K562 (cell line): Measurements from ENCODE around the gene KIF1A. TPM values are rescaled to one million over a fixed set of nuclear protein-coding genes. Genes with fewer than 3 reads are reported as not detected.

Experiments
- ATAC-seq: fragments of 200-7000 bp; cut with Tn5 transposase; 3 replicates; pipeline ENCODE4 v1.9.1; 2020; ENCODE audit warnings: moderate library complexity
- BruUV-seq: library from RNA; stranded (reverse); fragments of 400-500 nt; replicated peaks from 2 replicates; lab custom pipeline; 2021; lab: Mats Ljungman, UMichigan
- CTCF ChIA-PET: fragments of 300-600 bp; formaldehyde crosslinking; extraction: SDS; loops from one replicate; lab custom pipeline; 2021; ENCODE audit warnings: low intra/inter-chr PET ratio; lab: Yijun Ruan, JAX
- POLR2A ChIA-PET: fragments of 300-600, 350-650 bp; sonication (Branson Sonifier 250); formaldehyde crosslinking; extraction: SDS; loops from one replicate; lab custom pipeline; 2021; ENCODE audit warnings: antibody characterized with exemption, inconsistent platforms; lab: Yijun Ruan, JAX
- DNase-seq, 4 experiments: peaks; one replicate each; pipeline versions ENCODE4 v3.0.0 to v3.0.0-alpha.2; 2011 to 2018; ENCODE audit warnings: low spot score in 3 of 4, mixed read lengths in 3 of 4; ENCODE audit errors: extremely low read depth in 1 of 4
- FAIRE-seq: peaks from 2 replicates; lab custom pipeline; 2011; peaks lifted over from hg19 to GRCh38; lab: Jason Lieb, UNC
- H2AFZ ChIP-seq: 2 replicates; pipeline ENCODE4 v1.6.0; 2011; ENCODE audit warnings: low read depth, low read length, control low read depth, inconsistent platforms
- H3K27ac ChIP-seq: fragments of 200-600 bp; 3 replicates; pipeline ENCODE4 v1.8.0; 2011; ENCODE audit warnings: low read depth, mild to moderate bottlenecking, control low read depth, inconsistent platforms, low read length, moderate library complexity, mixed read lengths; ENCODE audit errors: extremely low read depth
- H3K27me3 ChIP-seq, 2 experiments: fragments of 300-600 bp in 1 of 2; 2 replicates in 1 of 2; 3 replicates in 1 of 2; pipeline versions ENCODE4 v1.6.0 to v1.8.0; 2011; ENCODE audit warnings: inconsistent platforms in 2 of 2, low read length in 2 of 2, mild to moderate bottlenecking in 1 of 2, mixed read lengths in 1 of 2, moderate library complexity in 1 of 2; ENCODE audit not compliant: control insufficient read depth in 2 of 2, insufficient read depth in 2 of 2
- H3K36me3 ChIP-seq: fragments of 300-600 bp; 3 replicates; pipeline ENCODE4 v1.8.0; 2011; ENCODE audit warnings: mild to moderate bottlenecking, low read length, inconsistent platforms; ENCODE audit not compliant: control insufficient read depth, insufficient read depth
- H3K4me1 ChIP-seq, 2 experiments: fragments of 200-600 bp in 1 of 2; replicated peaks in 1 of 2; 2 replicates in 1 of 2; 3 replicates in 1 of 2; pipeline versions ENCODE4 v1.5.1 to v1.8.0; 2011; ENCODE audit warnings: inconsistent platforms in 2 of 2, low read length in 2 of 2, mild to moderate bottlenecking in 1 of 2, mixed read lengths in 1 of 2, moderate library complexity in 1 of 2; ENCODE audit not compliant: control insufficient read depth in 2 of 2, insufficient read depth in 2 of 2
- H3K4me2 ChIP-seq: 2 replicates; pipeline ENCODE4 v1.6.1; 2011; ENCODE audit warnings: low read length, control low read depth, inconsistent platforms, mixed read lengths; ENCODE audit not compliant: insufficient read depth
- H3K4me3 ChIP-seq: fragments of 200-600 bp; sonication (generic), shearing (Covaris generic); 2 replicates; pipeline ENCODE4 v1.5.1; 2016; ENCODE audit warnings: control low read depth, inconsistent platforms
- H3K79me2 ChIP-seq: fragments of 200-600 bp; 3 replicates; pipeline ENCODE4 v1.8.0; 2011; ENCODE audit warnings: low read length, inconsistent platforms; ENCODE audit not compliant: control insufficient read depth, insufficient read depth
- H3K9ac ChIP-seq, 2 experiments: 2 replicates each; pipeline versions ENCODE4 v1.6.0 to v1.6.1; 2011; ENCODE audit warnings: low read depth in 2 of 2, low read length in 2 of 2, control low read depth in 1 of 2, inconsistent platforms in 1 of 2, mild to moderate bottlenecking in 1 of 2, mixed read lengths in 1 of 2; ENCODE audit not compliant: insufficient read depth in 1 of 2
- H3K9me1 ChIP-seq: one replicate; pipeline ENCODE4 v1.6.0; 2011; ENCODE audit warnings: inconsistent platforms, mild to moderate bottlenecking, low read length, moderate library complexity; ENCODE audit not compliant: control insufficient read depth, insufficient read depth
- H3K9me3 ChIP-seq: replicated peaks from 2 replicates; pipeline ENCODE4 v1.5.1; 2011; ENCODE audit warnings: low read depth, low read length, inconsistent platforms; ENCODE audit not compliant: control insufficient read depth, insufficient read depth
- H4K20me1 ChIP-seq: replicated peaks from 2 replicates; pipeline ENCODE4 v1.6.1; 2011; ENCODE audit warnings: low read length, inconsistent platforms, mixed read lengths; ENCODE audit not compliant: control insufficient read depth, insufficient read depth
- ASH1L ChIP-seq: fragments of 450-650 bp; IDR thresholded peaks from 2 replicates; pipeline ENCODE4 v1.6.1; 2018; ENCODE audit warnings: borderline replicate concordance, mild to moderate bottlenecking, low read depth; ENCODE audit not compliant: partially characterized antibody
- CTBP1 ChIP-seq: fragments of 450-650 bp; IDR thresholded peaks from 2 replicates; pipeline ENCODE4 v1.6.1; 2016; ENCODE audit warnings: borderline replicate concordance
- FOXP1 ChIP-seq: sonication (generic); formaldehyde crosslinking; IDR thresholded peaks from 2 replicates; pipeline ENCODE4 v1.8.0; 2022; ENCODE audit warnings: mild to moderate bottlenecking, missing genetic modification reagents
- MBD2 ChIP-seq: sonication (generic); IDR thresholded peaks from 2 replicates; pipeline ENCODE4 v1.6.1; 2016; ENCODE audit warnings: low read depth, borderline replicate concordance
- NFYB ChIP-seq: IDR thresholded peaks from 2 replicates; pipeline ENCODE4 v1.6.1; 2011; ENCODE audit warnings: mild to moderate bottlenecking, moderate library complexity; ENCODE audit not compliant: insufficient read length; ENCODE audit errors: extremely low read depth
- POU5F1 ChIP-seq: fragments of 150-350 bp; IDR thresholded peaks from 2 replicates; pipeline ENCODE4 v1.6.1; 2014; ENCODE audit warnings: borderline replicate concordance, low read length, low read depth, mild to moderate bottlenecking; ENCODE audit not compliant: partially characterized antibody
- SNRNP70 ChIP-seq: fragments of 200-400 bp; formaldehyde crosslinking; optimal IDR thresholded peaks from 2 replicates; pipeline ENCODE3; 2017; ENCODE audit warnings: low read depth, low read length
- SRF ChIP-seq, 2 experiments: fragments of 250-450, 450-650 bp in 1 of 2; sonication (Bioruptor Pico) in 1 of 2; sonication (generic) in 1 of 2; formaldehyde crosslinking; IDR thresholded peaks; 2 replicates each; pipeline versions ENCODE4 v1.5.0 to v1.5.1; 2020 to 2022; ENCODE audit warnings: mild to moderate bottlenecking in 1 of 2, missing genetic modification reagents in 1 of 2
- ZNF12 ChIP-seq: sonication (generic); formaldehyde crosslinking; IDR thresholded peaks from 2 replicates; pipeline ENCODE4 v1.4.0; 2020; ENCODE audit warnings: mild to moderate bottlenecking, missing genetic modification reagents
- ZNF121 ChIP-seq: sonication (generic); formaldehyde crosslinking; conservative IDR thresholded peaks from 2 replicates; pipeline ENCODE4 v1.8.0; 2022; ENCODE audit warnings: missing genetic modification reagents
- WGBS: fragments of 100-300 bp; shearing (Covaris generic); methylation state at CpG from one replicate; pipeline ENCODE4 v1.1.6; 2016; ENCODE audit warnings: low coverage, mixed read lengths; ENCODE audit not compliant: insufficient coverage; ENCODE audit errors: missing lambda C conversion rate; 5-methylcytosine and 5-hydroxymethylcytosine counted together
- in situ Hi-C: fragments of 300-500 bp; cut with MboI; formaldehyde crosslinking; loops from 4 replicates; pipeline ENCODE4 v1.15.0; 2018; ENCODE audit warnings: inconsistent platforms, mixed read lengths
- intact Hi-C: fragments of 100-400 bp; cut with micrococcal nuclease; formaldehyde crosslinking; loops from 2 replicates; pipeline ENCODE4 v1.14.2; 2022
- polyA plus RNA-seq, 8 experiments: library from polyadenylated mRNA; depleted of rRNA in 4 of 8; stranded (reverse) in 5 of 8; unstranded in 3 of 8; fragments of >200 nt; fragmentation: Nextera tagmentation in 2 of 8; fragmentation: Illumina TruSeq in 1 of 8; extraction: Ambion mirVana in 2 of 8; extraction: Trizol in 1 of 8; gene quantifications; 2 replicates each; pipeline versions ENCODE4 v1.2.1 to v1.2.3, GENCODE V29; 2011 to 2014; ENCODE audit warnings: inconsistent platforms in 1 of 8, missing spikeins in 1 of 8
- total RNA-seq, 7 experiments: library from RNA; depleted of rRNA in 6 of 7; stranded (reverse); fragments of >200 nt in 6 of 7; fragmentation: Illumina TruSeq in 2 of 7; extraction: Trizol in 2 of 7; gene quantifications; 2 replicates each; pipeline versions ENCODE4 v1.2.1 to v1.2.3, GENCODE V29; 2011 to 2021; ENCODE audit warnings: low replicate concordance in 1 of 7
- TF ChIP-seq, protein P1 (sequence below): fragments of 250-450 bp; sonication (Bioruptor Pico); IDR thresholded peaks from 2 replicates; pipeline ENCODE4 v1.5.0; 2021; ENCODE audit warnings: mild to moderate bottlenecking, moderate library complexity
- TF ChIP-seq, protein P2 (sequence below): fragments of 250-450 bp; sonication (Bioruptor Pico); IDR thresholded peaks from 2 replicates; pipeline ENCODE4 v1.8.0; 2021; ENCODE audit warnings: mild to moderate bottlenecking, moderate library complexity
- TF ChIP-seq, protein P3 (sequence below): sonication (generic); formaldehyde crosslinking; IDR thresholded peaks from 2 replicates; pipeline ENCODE4 v1.8.1; 2023; ENCODE audit warnings: mild to moderate bottlenecking, missing genetic modification reagents
- TF ChIP-seq, protein P4 (sequence below): fragments of 450-650 bp; formaldehyde crosslinking; IDR thresholded peaks from 2 replicates; pipeline ENCODE4 v1.4.0; 2020; ENCODE audit warnings: mild to moderate bottlenecking, moderate library complexity

Gene KIF1A
- total and polyA plus RNA-seq, 9 of the 15 experiments (the other 6 are each of a cell fraction or from before 2014, with no cell fraction given), result 0.07 to 1.4 (median 0.45) TPM; not detected in 2

- Histone ChIP-seq H3K36me3 (no peaks in the 10 kb centered on the region), H3K4me2 (no peak overlapping the region), H3K9ac (no peak overlapping the region), H3K27me3 (peaks cover 4 to 54% of the 10 kb centered on the region in 2 experiments; a peak in 4 of 5 replicates), H3K4me1 (peaks cover 0 to 7% of the 10 kb centered on the region in 2 experiments; a peak in 1 of 5 replicates), H3K79me2 (no peaks in the 10 kb centered on the region), H3K4me3 (no peak overlapping the region), H2AFZ (no peak overlapping the region), H3K9me3 (no peaks in the 10 kb centered on the region), H3K9me1 (no peaks in the 10 kb centered on the region), H4K20me1 (no peaks in the 10 kb centered on the region), H3K27ac (no peak overlapping the region)
- ChIA-PET POLR2A (no interaction called here), CTCF (no interaction called here)
- in situ Hi-C loops (no loop called here), intact Hi-C loops (no loop called here)
- BruUV-seq, result no TSS peak
- FAIRE-seq, result no peak
- peak in 2 of 4 experiments; percentile 18 to 29 for DNase-seq
- WGBS, result no CpG with 5 or more reads among the region's 10 CpGs
- no peak for ATAC-seq
- TF ChIP-seq, protein P1, sequence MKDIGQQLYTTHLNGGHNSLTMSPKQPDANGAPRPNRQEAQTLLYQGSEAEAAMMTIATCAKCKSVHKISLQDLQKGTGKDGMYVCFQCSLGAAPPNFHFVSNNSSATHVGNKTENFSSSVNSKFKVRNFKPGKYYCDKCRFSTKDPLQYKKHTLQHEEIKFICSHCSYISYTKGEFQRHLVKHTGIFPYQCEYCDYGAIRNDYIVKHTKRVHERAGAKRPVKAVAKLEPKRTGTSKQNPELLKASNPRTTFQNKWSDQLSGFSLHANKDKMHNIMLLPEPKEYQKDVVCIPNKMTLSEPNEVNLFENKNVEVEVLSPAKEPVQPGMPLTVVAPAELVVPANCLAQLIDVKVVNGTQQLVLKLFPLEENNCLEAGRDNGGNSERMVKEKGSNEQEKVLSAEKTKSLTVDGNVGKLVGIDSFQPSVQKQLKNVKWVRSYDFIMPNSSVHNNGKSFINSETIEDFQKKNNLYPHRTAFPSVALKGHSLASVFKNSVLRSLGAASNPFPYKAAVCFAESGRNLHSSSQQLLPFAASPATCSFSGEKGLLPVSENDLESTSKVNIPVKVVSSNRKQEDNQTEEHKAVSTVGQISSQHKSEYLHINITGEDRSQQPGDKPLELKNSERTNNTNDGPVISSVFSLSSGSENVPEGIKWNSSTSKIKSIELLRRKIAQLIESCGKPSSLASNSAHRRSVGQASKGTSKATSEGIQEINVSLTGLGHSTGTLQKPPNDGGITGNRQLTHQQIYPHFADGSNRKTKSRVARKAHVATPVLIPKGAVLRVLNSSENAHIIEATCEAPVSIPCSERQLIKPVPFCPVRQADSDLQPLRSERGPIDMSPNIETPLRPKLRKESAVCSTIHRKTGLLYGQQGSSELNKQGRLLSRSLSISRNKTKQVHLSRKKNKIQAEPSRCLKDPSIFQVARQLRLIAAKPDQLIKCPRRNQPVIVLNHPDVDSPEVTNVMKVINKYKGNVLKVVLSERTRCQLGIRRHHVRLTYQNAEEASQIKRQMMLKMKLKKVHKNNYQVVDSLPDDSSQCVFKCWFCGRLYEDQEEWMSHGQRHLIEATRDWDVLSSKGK (CRISPR knock-in tag), result no peak
- no peak for TF ChIP-seq SRF (CRISPR knock-in tag; IDR thresholded peaks at IDR 0.05)
- TF ChIP-seq, protein P2, sequence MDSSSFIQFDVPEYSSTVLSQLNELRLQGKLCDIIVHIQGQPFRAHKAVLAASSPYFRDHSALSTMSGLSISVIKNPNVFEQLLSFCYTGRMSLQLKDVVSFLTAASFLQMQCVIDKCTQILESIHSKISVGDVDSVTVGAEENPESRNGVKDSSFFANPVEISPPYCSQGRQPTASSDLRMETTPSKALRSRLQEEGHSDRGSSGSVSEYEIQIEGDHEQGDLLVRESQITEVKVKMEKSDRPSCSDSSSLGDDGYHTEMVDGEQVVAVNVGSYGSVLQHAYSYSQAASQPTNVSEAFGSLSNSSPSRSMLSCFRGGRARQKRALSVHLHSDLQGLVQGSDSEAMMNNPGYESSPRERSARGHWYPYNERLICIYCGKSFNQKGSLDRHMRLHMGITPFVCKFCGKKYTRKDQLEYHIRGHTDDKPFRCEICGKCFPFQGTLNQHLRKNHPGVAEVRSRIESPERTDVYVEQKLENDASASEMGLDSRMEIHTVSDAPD (CRISPR knock-in tag), result no peak
- no peak for TF ChIP-seq ZNF12 (CRISPR knock-in tag)
- no peak for TF ChIP-seq POU5F1
- TF ChIP-seq NFYB, result no peak
- no peak for TF ChIP-seq ZNF121 (CRISPR knock-in tag)
- TF ChIP-seq, protein P3, sequence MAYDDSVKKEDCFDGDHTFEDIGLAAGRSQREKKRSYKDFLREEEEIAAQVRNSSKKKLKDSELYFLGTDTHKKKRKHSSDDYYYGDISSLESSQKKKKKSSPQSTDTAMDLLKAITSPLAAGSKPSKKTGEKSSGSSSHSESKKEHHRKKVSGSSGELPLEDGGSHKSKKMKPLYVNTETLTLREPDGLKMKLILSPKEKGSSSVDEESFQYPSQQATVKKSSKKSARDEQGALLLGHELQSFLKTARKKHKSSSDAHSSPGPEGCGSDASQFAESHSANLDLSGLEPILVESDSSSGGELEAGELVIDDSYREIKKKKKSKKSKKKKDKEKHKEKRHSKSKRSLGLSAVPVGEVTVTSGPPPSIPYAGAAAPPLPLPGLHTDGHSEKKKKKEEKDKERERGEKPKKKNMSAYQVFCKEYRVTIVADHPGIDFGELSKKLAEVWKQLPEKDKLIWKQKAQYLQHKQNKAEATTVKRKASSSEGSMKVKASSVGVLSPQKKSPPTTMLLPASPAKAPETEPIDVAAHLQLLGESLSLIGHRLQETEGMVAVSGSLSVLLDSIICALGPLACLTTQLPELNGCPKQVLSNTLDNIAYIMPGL, result no peak
- TF ChIP-seq, protein P4, sequence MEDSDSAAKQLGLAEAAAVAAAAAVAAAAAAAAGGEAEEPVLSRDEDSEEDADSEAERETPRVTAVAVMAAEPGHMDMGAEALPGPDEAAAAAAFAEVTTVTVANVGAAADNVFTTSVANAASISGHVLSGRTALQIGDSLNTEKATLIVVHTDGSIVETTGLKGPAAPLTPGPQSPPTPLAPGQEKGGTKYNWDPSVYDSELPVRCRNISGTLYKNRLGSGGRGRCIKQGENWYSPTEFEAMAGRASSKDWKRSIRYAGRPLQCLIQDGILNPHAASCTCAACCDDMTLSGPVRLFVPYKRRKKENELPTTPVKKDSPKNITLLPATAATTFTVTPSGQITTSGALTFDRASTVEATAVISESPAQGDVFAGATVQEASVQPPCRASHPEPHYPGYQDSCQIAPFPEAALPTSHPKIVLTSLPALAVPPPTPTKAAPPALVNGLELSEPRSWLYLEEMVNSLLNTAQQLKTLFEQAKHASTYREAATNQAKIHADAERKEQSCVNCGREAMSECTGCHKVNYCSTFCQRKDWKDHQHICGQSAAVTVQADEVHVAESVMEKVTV (CRISPR knock-in tag), result no peak
- no peak for TF ChIP-seq FOXP1 (CRISPR knock-in tag)
- no peak for TF ChIP-seq MBD2
- TF ChIP-seq CTBP1, result no peak
- TF ChIP-seq SNRNP70, result no peak
- TF ChIP-seq ASH1L, result no peak
Measured at GRCh38 chr2:240735476-240735875, 84.5 kb downstream of the KIF1A start.
